Subcutaneous abdominal adipose tissue (tissue), 5 donors: ENCODE data around the gene DUSP7.

Source experiments
- H3K27ac ChIP-seq: one replicate; pipeline ENCODE4 v1.7.0; 2013; ENCODE audit warnings: low read depth, mild to moderate bottlenecking, inconsistent platforms, low read length, moderate library complexity
- H3K27me3 ChIP-seq, 5 donors: one replicate each; pipeline ENCODE4 v1.7.0; 2013; ENCODE audit warnings: low read length in 5 of 5, inconsistent platforms in 1 of 5; ENCODE audit not compliant: control insufficient read depth in 5 of 5, insufficient read depth in 4 of 5
- H3K36me3 ChIP-seq, 5 donors: one replicate each; pipeline ENCODE4 v1.7.0; 2013; ENCODE audit warnings: low read length in 5 of 5; ENCODE audit not compliant: control insufficient read depth in 5 of 5, insufficient read depth in 5 of 5
- H3K4me1 ChIP-seq, 5 donors: one replicate each; pipeline ENCODE4 v1.7.0; 2013; ENCODE audit warnings: low read length in 5 of 5, mild to moderate bottlenecking in 3 of 5, moderate library complexity in 1 of 5; ENCODE audit not compliant: control insufficient read depth in 5 of 5, insufficient read depth in 5 of 5
- H3K4me3 ChIP-seq, 5 donors: one replicate each; pipeline ENCODE4 v1.7.0; 2013; ENCODE audit warnings: low read length in 5 of 5, low read depth in 1 of 5
- H3K9ac ChIP-seq, 5 donors: one replicate each; pipeline ENCODE4 v1.7.0; 2013; ENCODE audit warnings: low read length in 5 of 5, mild to moderate bottlenecking in 4 of 5, moderate library complexity in 3 of 5
- H3K9me3 ChIP-seq, 5 donors: one replicate each; pipeline ENCODE4 v1.7.0; 2013; ENCODE audit warnings: low read length in 5 of 5; ENCODE audit not compliant: control insufficient read depth in 5 of 5
- donor health status: healthy.
- donor health status: healthy.
- donor health status: healthy.
- donor health status: healthy.
- donor health status: healthy.

Gene DUSP7

DNA sequence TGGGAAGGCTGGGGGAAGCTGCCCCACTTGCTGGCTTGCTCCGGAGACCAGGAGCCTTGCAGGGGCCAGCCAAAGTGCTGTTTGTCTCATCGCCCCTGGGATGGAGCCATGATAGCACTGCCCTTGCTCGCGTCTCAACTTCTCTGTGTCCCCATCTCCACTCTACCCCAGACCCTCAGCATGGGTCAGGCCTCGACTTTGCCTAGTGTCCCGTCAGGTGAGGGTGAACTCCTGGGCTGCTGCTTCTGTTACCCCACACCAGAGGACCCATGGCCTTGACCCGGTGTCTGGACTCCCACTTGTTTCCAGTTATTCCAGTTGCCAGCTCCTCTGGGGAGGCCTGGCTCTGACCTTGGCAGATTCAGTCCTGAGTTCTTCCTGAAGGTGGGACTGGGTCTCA lies 36.5 kb upstream of the DUSP7 start:
- no peak overlapping the region for H3K9ac ChIP-seq

DNA sequence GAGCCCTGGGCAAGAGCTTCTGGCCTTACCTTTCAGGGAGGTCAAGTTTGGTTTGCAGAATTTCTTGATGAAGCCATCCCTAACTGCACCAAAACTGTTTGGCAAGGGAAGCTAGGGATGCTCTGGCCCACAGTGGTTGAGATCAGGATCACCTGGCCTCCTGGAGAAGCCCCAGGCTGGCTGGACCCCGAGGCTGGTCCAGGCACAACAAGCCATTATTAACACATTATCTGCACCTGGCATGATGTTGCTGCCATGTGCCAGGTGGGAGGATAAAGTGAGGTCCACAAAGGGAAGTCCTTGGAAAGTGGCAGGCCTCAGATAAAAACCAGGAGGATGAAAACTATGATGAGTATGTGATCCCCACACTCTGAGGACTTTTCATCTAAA lies 35.9 kb upstream of the DUSP7 start:
- Histone ChIP-seq H3K27me3 (no peaks in the 10 kb centered on the region), H3K9ac (no peak overlapping the region), H3K36me3 (no peaks in the 10 kb centered on the region), H3K4me1 (peaks cover 4 to 47% (median 35%) of the 10 kb centered on the region in 5 donors), H3K27ac (no peak overlapping the region), H3K9me3 (no peaks in the 10 kb centered on the region), H3K4me3 (no peak overlapping the region)

More for the DNA sequence above, 36.5 kb upstream of the DUSP7 start:
- H3K4me3 ChIP-seq = no peak overlapping the region
- H3K27ac ChIP-seq = no peak overlapping the region
- no peaks in the 10 kb centered on the region for H3K27me3 ChIP-seq
- no peaks in the 10 kb centered on the region for H3K36me3 ChIP-seq
- peaks cover 3 to 42% (median 31%) of the 10 kb centered on the region in 5 donors for H3K4me1 ChIP-seq
- H3K9me3 ChIP-seq = no peaks in the 10 kb centered on the region

DNA sequence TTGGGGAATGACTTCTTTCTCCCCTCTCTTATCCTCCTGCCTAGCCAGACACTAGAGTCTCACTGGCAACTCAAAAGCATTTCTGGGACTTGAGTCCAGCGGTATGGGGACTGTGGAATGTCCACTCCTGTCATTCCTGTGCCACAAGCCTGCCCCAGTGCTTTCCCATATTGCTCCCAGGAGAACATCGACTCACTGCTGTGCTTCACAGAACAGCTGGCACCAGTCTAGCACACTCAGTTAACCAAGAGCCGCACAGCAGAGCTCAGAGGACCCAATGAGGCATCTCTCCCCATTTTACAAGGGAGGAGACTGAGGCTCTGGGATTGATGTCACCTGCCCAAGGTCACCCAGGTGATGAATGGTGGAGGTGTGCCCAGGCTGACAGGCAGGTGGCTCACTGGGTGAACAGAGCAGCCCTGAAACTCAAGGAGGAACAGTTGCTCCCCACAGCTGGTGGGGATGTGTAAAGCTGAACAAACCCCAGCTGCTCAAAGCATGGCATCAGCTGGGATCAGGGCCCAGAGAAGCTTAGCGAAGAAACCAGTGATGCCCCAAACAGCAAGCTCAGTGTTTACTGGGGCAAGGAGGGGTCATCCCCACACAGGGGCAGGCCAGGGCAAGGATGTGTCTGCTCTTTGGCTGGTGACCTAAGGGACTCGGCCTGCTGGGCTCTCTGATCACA lies 35.4 kb upstream of the DUSP7 start:
- Histone ChIP-seq H3K27ac (no peak overlapping the region), H3K4me1 (peaks cover 4 to 53% (median 40%) of the 10 kb centered on the region in 5 donors), H3K9me3 (no peaks in the 10 kb centered on the region), H3K36me3 (no peaks in the 10 kb centered on the region), H3K9ac (no peak overlapping the region), H3K27me3 (no peaks in the 10 kb centered on the region), H3K4me3 (no peak overlapping the region)

DNA sequence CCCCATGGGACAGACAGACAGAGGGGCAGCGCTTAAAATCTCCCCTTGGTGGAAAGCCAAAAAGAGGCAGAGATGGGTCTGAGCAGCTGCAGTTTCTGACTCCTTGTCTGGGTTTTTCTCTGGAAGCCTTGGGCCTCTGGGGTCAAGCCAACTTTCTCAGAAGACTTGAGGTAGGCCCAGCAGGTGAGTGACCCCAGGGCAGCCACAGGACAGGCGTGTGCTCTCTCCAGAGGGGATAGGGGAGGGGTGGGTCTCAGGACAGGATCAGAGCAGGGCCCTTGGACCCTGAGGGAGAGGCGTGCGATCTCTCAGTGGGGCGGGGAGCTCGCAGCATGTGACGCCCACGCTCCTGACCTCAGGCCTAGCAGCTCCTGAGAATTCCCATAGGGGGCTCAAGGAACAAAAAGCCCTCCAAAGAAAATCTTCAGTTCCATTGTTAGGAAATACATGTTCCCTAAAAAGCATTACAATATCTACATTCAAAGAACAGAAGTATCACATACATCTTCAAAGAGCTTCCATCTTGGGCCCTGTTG lies 34.6 kb upstream of the DUSP7 start:
- peak overlapping the region in 1 of 5 donors; percentile 14 for H3K9ac ChIP-seq
- no peak overlapping the region for H3K4me3 ChIP-seq
- no peaks in the 10 kb centered on the region for H3K9me3 ChIP-seq
- H3K27ac ChIP-seq = no peak overlapping the region
- H3K27me3 ChIP-seq = no peaks in the 10 kb centered on the region
- H3K4me1 ChIP-seq = peaks cover 4 to 58% (median 43%) of the 10 kb centered on the region in 5 donors
- no peaks in the 10 kb centered on the region for H3K36me3 ChIP-seq

DNA sequence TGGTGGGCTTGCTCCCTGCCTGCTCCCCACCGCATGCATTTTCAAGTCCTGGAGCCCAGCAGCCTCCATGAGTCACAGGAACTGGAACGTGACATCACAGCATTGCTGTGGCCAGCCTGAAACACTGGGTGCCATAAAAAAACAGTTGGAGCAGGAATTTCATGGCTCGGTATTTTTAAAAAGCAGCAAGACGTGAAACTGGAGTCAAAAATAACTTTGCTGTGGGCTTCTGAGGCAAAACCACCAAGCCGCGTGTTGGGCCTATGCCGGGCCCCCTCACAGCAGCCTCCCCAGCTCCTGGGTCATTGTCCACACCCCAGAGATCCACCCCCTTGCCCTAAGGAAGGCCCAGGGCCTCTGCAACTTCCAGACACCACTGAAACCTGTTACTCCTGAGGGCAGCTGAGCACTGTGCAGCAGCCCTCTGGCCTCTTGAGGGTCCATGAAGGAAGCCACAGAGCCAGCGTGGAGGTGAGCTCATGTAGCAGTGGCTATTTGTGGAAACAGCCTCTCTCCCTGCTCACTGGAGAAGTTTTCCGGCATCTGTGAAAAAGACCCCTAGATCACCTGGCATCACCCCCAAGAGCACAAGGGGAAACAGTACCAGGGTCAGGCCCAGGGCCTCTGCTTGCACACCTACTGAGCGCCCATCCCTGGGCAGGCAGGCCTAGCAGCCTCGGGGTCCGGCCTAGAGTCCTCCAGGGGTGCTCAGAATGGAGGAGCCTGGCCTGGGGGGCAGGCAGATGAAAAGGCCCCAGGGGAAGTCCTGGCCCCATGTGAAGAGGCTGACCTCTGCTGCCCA lies 34.0 kb upstream of the DUSP7 start:
- no peak overlapping the region for H3K27ac ChIP-seq
- H3K4me3 ChIP-seq = no peak overlapping the region
- H3K9ac ChIP-seq = peak overlapping the region in 1 of 5 donors; percentile 13
- no peaks in the 10 kb centered on the region for H3K27me3 ChIP-seq
- H3K9me3 ChIP-seq = no peaks in the 10 kb centered on the region
- H3K4me1 ChIP-seq = peaks cover 4 to 58% (median 43%) of the 10 kb centered on the region in 5 donors
- H3K36me3 ChIP-seq = no peaks in the 10 kb centered on the region

DNA sequence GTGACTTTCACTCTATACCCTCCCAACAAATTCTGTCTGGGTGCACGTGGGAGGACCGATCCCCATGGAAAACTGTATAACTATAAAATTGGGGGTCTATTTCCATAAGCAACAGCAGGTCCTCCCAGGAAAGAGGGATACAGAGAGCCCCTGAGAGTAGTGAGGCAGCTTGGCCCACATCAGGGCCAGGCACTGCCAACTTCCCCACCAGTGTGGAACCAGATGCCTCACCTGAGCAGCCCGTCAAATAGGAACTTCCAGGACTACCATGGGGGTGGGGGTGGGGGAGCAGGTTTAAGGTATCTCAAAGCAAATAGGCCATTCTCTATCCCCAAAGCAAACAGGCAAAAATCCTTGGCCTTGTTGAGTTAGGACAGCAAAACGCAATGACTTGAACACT lies 33.3 kb upstream of the DUSP7 start:
- no peaks in the 10 kb centered on the region for H3K27me3 ChIP-seq
- H3K9me3 ChIP-seq = no peaks in the 10 kb centered on the region
- H3K9ac ChIP-seq = no peak overlapping the region
- no peak overlapping the region for H3K27ac ChIP-seq
- H3K4me1 ChIP-seq = peaks cover 4 to 58% (median 43%) of the 10 kb centered on the region in 5 donors
- H3K4me3 ChIP-seq = no peak overlapping the region
- no peaks in the 10 kb centered on the region for H3K36me3 ChIP-seq

DNA sequence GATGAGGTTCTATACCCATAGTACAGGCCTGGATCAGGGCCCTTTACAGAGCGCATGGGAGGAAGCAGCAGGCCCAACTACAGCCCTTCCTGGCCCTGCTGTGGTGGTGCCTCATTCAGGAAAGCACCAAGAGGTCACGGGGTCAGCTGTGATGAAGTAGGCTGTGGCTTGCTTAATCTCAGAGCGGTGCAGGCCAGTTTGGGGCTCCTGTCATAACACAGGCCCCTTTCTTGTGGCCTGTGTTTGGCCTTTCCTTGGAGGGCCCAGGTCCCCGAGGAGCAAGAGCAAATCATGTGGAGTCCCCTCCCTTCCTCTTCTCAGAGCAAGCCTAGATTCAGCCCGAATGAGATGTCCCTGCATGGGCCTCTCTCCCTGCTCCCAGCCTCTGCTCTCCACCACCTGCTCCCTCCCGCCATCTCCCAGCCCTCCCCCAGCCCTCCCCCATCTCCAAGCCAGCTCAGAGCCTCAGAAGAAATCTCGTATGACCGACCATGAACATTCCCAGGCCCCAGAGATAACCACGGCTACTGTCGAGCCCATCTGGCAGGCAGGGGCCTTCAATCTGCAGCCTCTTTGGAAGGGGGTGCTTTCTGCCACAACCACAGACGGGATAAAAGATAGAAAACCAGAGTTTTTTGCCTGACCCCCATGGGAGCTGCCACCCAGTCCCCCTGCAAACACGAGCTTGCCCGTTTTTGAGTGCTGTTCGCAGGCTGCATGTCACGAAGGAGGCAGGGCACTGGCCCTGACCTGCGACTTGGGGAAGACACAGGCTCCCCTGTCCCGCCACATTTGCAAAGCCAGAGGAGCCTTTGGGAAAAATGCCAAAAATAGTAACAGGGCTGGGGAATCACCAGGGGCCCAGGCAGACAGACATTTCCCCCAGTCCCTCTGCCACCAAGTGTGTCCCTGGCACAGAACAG lies 32.3 kb upstream of the DUSP7 start:
- peaks cover 4 to 58% (median 43%) of the 10 kb centered on the region in 5 donors for H3K4me1 ChIP-seq
- no peaks in the 10 kb centered on the region for H3K36me3 ChIP-seq
- no peak overlapping the region for H3K4me3 ChIP-seq
- no peak overlapping the region for H3K9ac ChIP-seq
- H3K27me3 ChIP-seq = no peaks in the 10 kb centered on the region
- no peaks in the 10 kb centered on the region for H3K9me3 ChIP-seq
- no peak overlapping the region for H3K27ac ChIP-seq

DNA sequence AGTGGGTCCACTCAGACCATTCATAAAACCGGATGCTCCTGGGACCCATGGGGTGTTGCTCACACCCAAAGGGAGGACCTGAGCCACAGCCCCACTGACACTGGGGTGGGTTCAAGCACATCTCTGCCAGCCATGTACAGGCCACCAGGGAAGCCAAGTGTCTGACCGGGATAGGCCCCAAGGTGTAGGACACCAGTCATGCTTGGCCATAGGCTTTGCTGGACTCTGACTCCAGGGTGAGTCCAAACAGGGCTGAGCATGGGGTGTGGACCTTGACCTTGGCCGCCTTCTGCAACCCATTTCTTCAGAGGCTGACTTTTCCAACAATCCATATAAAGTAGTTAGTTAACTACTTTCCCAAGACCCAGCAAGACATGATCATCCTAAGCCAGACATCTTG lies 31.4 kb upstream of the DUSP7 start:
- H3K4me3 ChIP-seq = no peak overlapping the region
- H3K27ac ChIP-seq = no peak overlapping the region
- H3K36me3 ChIP-seq = no peaks in the 10 kb centered on the region
- H3K4me1 ChIP-seq = peaks cover 4 to 58% (median 43%) of the 10 kb centered on the region in 5 donors
- no peaks in the 10 kb centered on the region for H3K9me3 ChIP-seq
- no peak overlapping the region for H3K9ac ChIP-seq
- H3K27me3 ChIP-seq = no peaks in the 10 kb centered on the region

DNA sequence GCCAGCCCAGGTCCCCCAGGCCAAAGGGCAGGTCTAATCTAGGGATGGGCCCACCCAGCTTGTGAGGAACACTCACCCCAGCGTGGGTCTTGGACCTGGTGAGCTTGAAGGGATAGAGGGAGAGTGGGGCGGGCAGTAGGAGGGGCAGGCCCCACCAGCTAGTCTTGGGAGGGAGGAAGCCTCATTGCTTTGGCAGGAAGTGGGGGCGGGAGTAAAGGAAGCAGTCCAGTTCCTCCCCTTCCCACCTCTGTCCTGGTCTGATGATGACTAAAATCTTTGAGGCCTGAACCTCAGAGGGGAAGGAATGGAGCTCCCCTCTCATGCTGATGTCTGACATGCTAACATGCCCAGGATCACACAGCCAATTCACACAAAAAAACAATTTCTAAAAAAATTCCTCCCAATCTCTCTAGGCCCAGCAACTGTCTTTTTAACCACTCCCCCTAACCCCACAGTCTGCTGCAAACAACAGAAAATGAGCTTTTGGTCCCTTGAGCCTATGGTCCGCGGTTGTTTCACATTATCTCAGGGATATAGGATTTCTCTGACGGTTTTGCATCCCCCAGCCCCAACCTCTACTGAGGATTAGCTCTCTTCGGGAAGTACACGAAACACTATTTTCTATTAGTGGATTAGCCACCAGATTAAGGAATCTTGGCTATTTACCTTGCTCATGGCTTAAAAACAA lies 30.7 kb upstream of the DUSP7 start:
- Histone ChIP-seq H3K4me1 (peaks cover 4 to 58% (median 43%) of the 10 kb centered on the region in 5 donors), H3K27me3 (no peaks in the 10 kb centered on the region), H3K4me3 (no peak overlapping the region), H3K9me3 (no peaks in the 10 kb centered on the region), H3K27ac (no peak overlapping the region), H3K9ac (no peak overlapping the region), H3K36me3 (no peaks in the 10 kb centered on the region)
